GM19467 (cell line): ENCODE results near the gene EPB41L4A.

Experiments
- ATAC-seq: cut with Tn5 transposase; IDR thresholded peaks from one replicate; pipeline ENCODE4 v1.9.1; 2021; ENCODE audit warnings: mild to moderate bottlenecking, moderate library complexity; ENCODE audit not compliant: unreplicated experiment

The EPB41L4A gene

GRCh38 chr5:112121258-112121657 lies 297.8 kb downstream of the EPB41L4A start:
- no peak for ATAC-seq

DNA sequence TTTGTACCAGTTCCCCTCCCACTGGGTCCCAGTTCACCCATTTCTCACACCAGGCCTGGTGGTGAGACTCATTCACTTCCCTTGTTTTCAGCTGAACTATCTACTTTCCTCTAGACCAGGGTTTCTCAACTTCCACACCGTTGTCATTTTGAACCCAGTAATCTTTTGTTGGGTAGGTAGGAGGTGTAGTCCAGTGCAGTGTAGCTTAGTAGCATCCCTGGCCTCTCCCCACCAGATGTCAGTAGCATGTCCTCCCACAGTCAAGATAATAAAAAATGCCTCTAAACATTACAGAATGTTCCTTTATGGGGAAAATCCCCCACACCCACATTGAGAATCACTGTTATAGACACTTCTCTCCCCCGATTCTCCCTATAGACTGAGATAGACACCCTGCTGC lies 299.1 kb downstream of the EPB41L4A start:
- no peak for ATAC-seq

GRCh38 chr5:112119508-112119907 lies 299.6 kb downstream of the EPB41L4A start:
- no peak for ATAC-seq

GRCh38 chr5:112117551-112117950 lies 301.5 kb downstream of the EPB41L4A start:
- ATAC-seq = no peak

GRCh38 chr5:112116371-112116770 lies 302.7 kb downstream of the EPB41L4A start:
- ATAC-seq = peak; percentile 60

DNA sequence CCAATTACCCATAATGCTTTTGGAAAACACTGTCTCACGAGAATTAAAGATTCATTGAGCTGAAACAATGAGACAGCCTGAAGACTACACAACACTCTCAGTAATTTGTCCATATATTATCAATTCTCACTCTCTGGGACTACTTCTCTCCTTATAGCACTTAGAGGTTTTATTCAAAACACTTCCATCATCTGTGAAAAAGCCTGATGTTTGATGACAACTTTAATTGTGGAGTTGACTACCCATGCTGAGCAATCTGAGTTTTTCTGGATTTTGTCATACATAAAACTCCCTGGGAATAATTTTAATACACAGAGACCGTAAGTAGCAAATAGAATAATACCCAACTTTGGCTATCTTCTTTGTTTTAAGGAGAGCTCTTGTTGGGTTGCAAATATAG lies 305.5 kb downstream of the EPB41L4A start:
- ATAC-seq = no peak
